GM21825 (cell line): ENCODE measurements around the gene PRKAB1.
"Not testable (repeated sequence)": the region's sequence is repeated elsewhere in the genome, so short reads cannot be mapped to it uniquely, and the experiment has no call there.

ENCODE experiments used
- ATAC-seq: cut with Tn5 transposase; IDR thresholded peaks from one replicate; pipeline ENCODE4 v1.9.1; 2021; ENCODE audit warnings: mild to moderate bottlenecking, moderate library complexity; ENCODE audit not compliant: unreplicated experiment

Gene PRKAB1, protein sequence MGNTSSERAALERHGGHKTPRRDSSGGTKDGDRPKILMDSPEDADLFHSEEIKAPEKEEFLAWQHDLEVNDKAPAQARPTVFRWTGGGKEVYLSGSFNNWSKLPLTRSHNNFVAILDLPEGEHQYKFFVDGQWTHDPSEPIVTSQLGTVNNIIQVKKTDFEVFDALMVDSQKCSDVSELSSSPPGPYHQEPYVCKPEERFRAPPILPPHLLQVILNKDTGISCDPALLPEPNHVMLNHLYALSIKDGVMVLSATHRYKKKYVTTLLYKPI

DNA sequence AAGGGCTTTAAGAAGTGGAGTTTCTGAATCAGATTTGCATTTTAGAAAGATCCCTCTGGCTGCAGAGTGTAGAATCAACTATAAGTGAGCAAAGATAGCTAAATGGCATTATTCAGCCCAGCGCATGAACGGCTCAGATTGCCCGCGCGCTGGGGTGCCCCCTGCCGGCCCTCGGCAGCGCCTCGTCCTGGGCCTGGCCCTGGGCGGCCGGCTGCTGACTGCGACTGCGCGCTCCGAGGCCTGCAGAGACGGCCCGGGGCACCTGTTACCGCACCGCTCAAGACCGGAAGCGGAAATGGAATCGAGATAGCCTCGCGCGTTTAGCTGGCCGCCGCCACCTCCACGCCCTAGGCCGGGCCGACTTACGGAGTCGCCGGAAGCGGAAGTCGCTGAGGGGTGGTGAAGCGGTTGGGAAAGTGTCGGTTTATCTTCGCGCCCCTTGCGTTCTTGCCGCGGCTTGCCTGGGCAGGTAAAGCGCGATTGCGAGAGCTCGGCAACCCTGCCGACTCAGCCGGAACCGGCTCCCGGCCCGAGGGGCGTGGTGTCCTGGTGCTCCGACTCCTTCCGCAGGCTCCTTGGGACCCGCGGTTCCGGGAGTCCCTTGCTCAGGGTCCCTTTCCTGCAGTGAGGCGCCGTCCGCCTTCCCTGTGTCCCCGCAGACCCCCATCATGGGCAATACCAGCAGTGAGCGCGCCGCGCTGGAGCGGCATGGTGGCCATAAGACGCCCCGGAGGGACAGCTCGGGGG lies at the start of gene PRKAB1:
Gene PRKAB1, plus strand, starts transcription at position 557 of the 747 bp plus-strand sequence. Its CDS starts 112 bp downstream, at position 669.
- peak; percentile 91 for ATAC-seq

DNA sequence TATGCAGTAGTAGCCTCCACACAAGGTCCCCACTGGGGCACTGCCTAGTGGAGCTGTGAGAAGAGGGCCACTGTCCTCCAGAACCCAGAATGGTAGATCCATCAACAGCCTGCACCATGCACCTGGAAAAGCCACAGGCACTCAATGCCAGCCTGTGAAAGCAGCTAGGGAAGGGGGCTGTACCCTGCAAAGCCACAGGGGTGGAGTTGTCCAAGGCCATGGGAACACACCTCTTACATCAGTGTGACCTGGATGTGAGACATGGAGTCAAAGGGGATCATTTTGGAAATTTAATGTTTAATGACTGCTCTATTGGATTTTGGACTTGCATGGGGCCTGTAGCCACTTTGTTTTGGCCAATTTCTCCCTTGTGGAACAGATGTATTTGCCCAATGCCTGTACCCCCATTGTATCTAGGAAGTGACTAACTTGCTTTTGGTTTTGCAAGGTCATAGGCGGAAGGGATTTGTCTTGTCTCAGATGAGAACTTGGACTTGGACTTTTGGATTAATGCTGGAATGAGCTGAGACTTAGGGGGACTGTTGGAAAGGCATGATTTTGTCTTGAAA lies 49.5 kb upstream of the PRKAB1 start:
- not testable (repeated sequence) for ATAC-seq

- ATAC-seq: no peak
Observed at GRCh38 chr12:119620490-119620889, 47.4 kb upstream of the PRKAB1 start.

- no peak for ATAC-seq
Observed at GRCh38 chr12:119621878-119622277, 46.1 kb upstream of the PRKAB1 start.

- no peak for ATAC-seq
Observed at GRCh38 chr12:119624966-119625365, 43.0 kb upstream of the PRKAB1 start.

- no peak for ATAC-seq
Observed at GRCh38 chr12:119627019-119627643, 40.8 kb upstream of the PRKAB1 start.

DNA sequence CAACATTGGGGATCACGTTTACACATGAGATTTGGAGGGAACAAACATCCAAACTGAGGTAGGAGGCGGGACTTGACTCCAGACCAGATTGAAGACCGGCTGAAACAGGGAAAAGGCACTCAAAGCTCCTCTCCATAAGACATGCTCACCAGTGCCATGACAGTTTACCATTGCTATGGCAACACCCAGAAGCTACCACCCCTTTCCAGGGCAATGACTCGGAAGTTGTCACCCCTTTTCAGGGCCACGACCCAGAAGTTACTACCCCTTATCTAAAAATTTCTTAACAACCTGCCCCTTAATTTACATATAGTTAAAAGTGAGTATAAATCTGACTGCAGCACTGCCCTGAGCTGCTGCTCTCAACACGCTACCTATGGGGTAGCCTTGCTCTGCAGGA lies 40.2 kb upstream of the PRKAB1 start:
- ATAC-seq: no peak

- ATAC-seq: no peak
Observed at GRCh38 chr12:119630223-119630780, 37.6 kb upstream of the PRKAB1 start.

GRCh38 chr12:119630962-119631550 lies 36.9 kb upstream of the PRKAB1 start:
- ATAC-seq: no peak

DNA sequence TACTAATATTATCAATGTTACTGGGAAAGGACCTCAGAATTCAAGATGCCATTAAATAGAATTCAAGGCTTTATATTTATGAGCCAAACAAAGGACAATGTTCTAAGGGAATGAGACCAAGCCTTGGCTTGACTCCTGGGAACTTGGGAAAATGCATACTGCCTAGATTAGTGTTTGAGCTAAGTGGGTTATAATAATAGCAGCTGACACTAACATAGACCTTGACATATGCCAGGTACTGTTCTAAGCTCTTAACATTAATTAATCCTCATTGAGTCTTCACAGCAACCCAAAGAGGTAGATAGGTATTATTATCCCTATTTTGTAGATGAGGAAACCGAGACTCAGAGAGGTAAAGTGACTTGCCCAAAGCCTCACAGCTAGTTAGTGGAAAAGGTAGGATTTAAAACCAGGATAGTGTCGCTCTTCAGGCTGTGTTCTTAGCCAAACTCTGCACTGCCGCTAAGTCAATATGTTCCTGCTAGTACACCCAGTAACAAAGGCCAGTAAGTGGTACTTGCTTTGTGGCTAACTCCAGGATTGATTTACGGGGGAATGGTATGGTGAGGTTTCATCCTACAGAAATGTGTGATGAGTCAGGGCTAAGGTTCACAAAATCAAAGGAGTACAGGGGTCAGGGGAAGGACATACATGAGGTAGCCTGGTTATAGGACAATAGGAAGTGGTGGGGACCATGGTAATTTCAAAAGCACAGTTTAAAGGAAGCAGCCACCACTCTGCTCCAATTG lies 35.8 kb upstream of the PRKAB1 start:
- no peak for ATAC-seq

DNA sequence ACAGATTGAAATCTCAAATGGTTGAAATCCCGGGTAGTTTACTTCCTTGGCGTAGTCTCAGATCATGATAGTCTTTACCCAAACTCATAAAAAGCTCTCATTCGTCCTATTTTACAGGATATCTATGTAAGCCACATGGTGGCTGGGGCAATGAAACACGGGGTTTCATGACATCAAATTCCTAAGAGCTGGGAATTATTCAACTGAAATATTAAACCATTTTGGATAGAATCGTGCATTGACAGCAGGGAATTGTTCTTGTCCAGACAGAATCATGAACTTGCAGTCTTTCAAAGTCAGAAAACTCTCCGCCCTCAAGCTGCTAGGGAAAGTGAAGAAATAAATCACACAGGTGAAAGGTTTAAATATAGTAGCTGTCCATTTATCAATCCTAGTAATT lies 33.2 kb upstream of the PRKAB1 start:
- ATAC-seq: no peak

- no peak for ATAC-seq
Observed at GRCh38 chr12:119642986-119643385, 24.9 kb upstream of the PRKAB1 start.

DNA sequence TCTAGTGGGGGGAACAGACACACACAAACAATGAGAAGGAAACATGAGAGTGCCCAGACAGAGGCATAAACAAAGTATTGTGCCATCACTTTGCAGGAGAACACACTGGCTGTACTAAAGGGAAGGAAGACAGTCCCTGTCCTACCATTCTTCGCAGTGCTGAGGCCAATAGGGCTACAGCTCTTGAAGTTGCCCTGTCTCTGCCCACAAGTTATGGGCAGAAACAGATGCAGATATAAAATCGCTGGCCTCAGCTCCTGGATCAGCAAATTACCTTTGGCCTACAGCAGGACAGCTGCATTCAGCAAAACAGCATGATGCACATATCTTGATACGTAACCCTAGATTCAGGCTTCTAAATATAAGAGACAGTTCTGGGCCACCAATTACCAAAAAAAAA lies 23.0 kb upstream of the PRKAB1 start:
- no peak for ATAC-seq

DNA sequence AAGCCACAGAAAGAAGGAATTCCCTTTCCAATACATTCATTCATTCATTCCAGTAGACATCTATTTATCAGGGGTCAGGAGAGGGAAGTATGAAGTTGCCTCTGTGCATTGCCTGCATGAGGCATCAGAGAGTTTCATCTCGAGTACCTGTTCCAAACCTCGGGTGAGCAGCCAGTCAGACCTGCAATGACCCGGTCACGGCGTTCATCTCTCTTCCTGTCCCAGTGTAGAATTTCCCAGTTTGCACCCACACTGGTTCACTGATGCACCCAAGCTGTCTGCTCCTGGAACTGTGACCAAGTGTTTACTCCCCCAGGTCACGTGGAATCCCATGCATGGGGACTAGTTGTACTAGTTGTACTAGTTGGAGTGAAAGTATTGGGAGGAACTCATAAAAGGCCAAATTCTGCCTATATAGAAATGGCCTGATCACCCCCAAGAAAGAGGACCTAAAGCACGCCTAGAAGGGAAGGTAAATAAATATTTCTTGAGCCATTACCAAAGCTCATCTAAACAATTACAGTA lies 22.3 kb upstream of the PRKAB1 start:
- ATAC-seq: no peak

- no peak for ATAC-seq
Observed at GRCh38 chr12:119649202-119649808, 18.6 kb upstream of the PRKAB1 start.

- no peak for ATAC-seq
Observed at GRCh38 chr12:119652665-119653064, 15.3 kb upstream of the PRKAB1 start.

DNA sequence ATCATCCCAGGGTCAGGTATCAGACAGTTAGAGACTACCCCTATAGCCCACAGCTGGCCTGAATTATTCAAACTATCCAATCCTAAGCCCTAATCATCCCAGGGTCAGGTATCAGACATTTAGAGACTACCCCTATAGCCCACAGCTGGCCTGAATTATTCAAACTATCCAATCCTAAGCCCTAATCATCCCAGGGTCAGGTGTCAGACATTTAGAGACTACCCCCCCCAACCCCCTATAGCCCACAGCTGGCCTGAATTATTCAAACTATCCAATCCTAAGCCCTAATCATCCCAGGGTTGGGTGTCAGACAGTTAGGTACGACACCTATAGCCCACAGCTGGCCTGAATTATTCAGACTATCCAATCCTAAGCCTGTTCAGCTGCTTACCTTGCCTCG lies 10.9 kb upstream of the PRKAB1 start:
- ATAC-seq: not testable (repeated sequence)

GRCh38 chr12:119658166-119658565 lies 9.8 kb upstream of the PRKAB1 start:
- ATAC-seq: not testable (repeated sequence)

GRCh38 chr12:119659289-119659897 lies 8.5 kb upstream of the PRKAB1 start:
- ATAC-seq: no peak
